A549 treated with Hydrocortisone at 1 μM for 4 hours (cell line): Measurements from ENCODE around the gene UBAP2. TPM values are rescaled to one million over a fixed set of nuclear protein-coding genes. Genes with fewer than 3 reads are reported as not detected.

Source experiments
- total RNA-seq: library from RNA; stranded (reverse); fragments of 200-300 nt; extraction: Qiagen RNA extraction; gene quantifications from 5 replicates; pipeline ENCODE4 v1.2.3, GENCODE V29; 2022

UBAP2 gene
- total RNA-seq: 41.3 to 46.0 TPM (median 44.3 TPM) in 5 replicates

GRCh38 chr9:34048727-34049629, at the start of gene UBAP2:
Gene UBAP2 (minus strand): TSS chr9:34048887. CDS start chr9:34017148, 31,739 bp downstream.

Other genes starting within 250 kb of the UBAP2 start
- gene UBE2R2, start 231.7 kb downstream of the UBAP2 start, total RNA-seq: 42.8 to 47.2 TPM (median 46.2 TPM) in 5 replicates
- gene DCAF12, start 77.8 kb upstream of the UBAP2 start, total RNA-seq: 35.3 to 47.1 TPM (median 40.1 TPM) in 5 replicates
- gene UBAP1, start 130.2 kb upstream of the UBAP2 start, total RNA-seq: 45.7 to 59.4 TPM (median 52.6 TPM) in 5 replicates